ENCODE measurements around the gene OR51G1.
"Not testable (repeated sequence)": the region's sequence is repeated elsewhere in the genome, so short reads cannot be mapped to it uniquely, and the experiment has no call there.

The OR51G1 gene, protein sequence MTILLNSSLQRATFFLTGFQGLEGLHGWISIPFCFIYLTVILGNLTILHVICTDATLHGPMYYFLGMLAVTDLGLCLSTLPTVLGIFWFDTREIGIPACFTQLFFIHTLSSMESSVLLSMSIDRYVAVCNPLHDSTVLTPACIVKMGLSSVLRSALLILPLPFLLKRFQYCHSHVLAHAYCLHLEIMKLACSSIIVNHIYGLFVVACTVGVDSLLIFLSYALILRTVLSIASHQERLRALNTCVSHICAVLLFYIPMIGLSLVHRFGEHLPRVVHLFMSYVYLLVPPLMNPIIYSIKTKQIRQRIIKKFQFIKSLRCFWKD

GRCh38 chr11:4924239-4924638, at the start of gene OR51G1:
Gene OR51G1, minus strand, starts transcription at chr11:4924339. Its CDS starts 0 bp downstream, at chr11:4924339.
- DNase-seq, result no peak

GRCh38 chr11:4962816-4963215, 38.7 kb upstream of the OR51G1 start:
- no peak for DNase-seq

- DNase-seq, result no peak
Measured at GRCh38 chr11:4960877-4961276, 36.7 kb upstream of the OR51G1 start.

GRCh38 chr11:4957396-4957795, 33.3 kb upstream of the OR51G1 start:
- DNase-seq, result no peak

GRCh38 chr11:4955613-4956012, 31.5 kb upstream of the OR51G1 start, which contains the start of gene OR51A2:
Gene OR51A2, minus strand, starts transcription at chr11:4955713. Its CDS starts 0 bp downstream, at chr11:4955713.
- DNase-seq, result not testable (repeated sequence)

- no peak for DNase-seq
Measured at GRCh38 chr11:4947505-4947904, 23.4 kb upstream of the OR51G1 start, which contains the start of gene OR51A4. Gene OR51A4, minus strand, starts transcription at chr11:4947605. Its CDS starts 505 bp downstream, at chr11:4947100.

GRCh38 chr11:4936745-4937144, 12.6 kb upstream of the OR51G1 start:
- DNase-seq, result no peak

DNA sequence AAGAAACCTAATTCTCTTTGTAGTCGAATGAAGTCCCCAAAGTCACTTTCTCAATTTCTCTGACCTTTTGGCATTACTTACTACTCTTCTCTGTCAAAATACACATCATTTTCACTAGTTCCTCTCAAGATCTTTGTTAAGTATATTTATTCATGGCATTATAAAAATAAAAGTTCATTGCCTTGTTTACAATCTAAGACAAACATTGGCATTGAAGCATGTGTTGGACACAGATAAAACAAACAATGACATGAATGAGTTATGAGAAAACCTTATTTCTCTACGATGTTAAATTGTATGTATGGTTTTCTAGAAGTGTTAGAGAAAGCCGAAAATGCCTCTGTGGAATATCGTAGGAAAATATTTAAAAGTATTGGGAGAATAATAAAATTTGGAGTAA, 8.6 kb upstream of the OR51G1 start:
- no peak for DNase-seq

- no peak for DNase-seq
Measured at GRCh38 chr11:4926608-4927007, 2.5 kb upstream of the OR51G1 start.

GRCh38 chr11:4922304-4922703, 1.8 kb downstream of the OR51G1 start:
- DNase-seq, result no peak

GRCh38 chr11:4921796-4922195, 2.3 kb downstream of the OR51G1 start:
- no peak for DNase-seq

- no peak for DNase-seq
Measured at GRCh38 chr11:4919250-4919649, 4.9 kb downstream of the OR51G1 start, which contains the start of gene OR51G2. Gene OR51G2, minus strand, starts transcription at chr11:4919350. Its CDS starts 3,687 bp downstream, at chr11:4915663.

- no peak for DNase-seq
Measured at GRCh38 chr11:4916581-4916980, 7.6 kb downstream of the OR51G1 start.

- DNase-seq, result no peak
Measured at GRCh38 chr11:4903484-4903883, 20.7 kb downstream of the OR51G1 start, which contains the start of gene OR51A7. Gene OR51A7, plus strand, starts transcription at chr11:4903783. Its CDS starts 3,587 bp downstream, at chr11:4907370.

DNA sequence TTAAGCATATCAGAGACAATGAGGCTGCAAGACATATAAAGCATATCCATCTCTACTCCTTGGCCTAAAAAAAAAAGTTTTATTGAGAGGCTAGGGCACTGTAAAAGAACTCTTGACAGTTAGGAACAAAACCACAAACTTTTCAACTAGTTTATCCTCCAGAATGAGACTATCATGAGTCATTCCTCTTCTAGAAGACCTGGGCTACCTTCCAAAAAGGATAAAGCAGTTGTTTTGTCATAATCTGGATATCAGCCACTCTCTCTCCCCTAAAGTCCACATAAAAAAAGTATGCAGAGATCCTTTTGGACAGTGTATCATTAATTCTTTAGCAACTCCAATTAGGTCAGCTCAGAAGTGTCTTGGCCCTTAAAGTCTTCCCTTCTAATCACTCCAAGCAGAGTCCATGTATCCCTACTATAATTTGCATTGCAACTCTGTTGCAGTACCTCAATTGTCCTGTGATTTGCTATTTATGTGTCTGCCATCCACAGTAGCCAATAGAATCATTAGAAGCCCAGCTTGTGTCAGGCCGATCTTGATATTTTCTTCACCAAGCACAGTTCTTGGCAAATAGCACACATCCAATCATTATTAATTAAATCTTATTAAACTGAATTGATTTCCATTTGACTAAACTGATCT, 32.0 kb downstream of the OR51G1 start:
- no peak for DNase-seq

DNA sequence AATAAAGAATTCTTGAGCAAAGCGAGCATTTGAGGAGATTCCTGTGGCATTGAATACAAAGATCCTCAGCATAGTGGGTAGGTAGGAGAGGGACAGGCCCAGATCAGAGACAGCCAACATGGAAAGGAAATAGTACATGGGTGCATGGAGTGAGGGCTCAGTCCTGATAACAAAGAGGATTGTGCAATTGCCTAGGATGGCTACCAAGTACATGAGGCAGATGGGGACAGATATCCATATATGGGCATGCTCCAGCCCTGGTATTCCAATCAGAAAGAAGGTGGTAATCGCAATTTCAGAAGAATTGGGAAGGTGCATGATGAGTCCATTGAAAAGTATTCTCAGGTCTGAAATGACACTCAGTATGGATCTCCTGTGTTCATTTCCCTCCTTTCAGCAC, 33.9 kb downstream of the OR51G1 start:
- DNase-seq, result no peak

- DNase-seq, result no peak
Measured at GRCh38 chr11:4887591-4887990, 36.5 kb downstream of the OR51G1 start.

GRCh38 chr11:4886186-4886585, 38.0 kb downstream of the OR51G1 start:
- no peak for DNase-seq

DNA sequence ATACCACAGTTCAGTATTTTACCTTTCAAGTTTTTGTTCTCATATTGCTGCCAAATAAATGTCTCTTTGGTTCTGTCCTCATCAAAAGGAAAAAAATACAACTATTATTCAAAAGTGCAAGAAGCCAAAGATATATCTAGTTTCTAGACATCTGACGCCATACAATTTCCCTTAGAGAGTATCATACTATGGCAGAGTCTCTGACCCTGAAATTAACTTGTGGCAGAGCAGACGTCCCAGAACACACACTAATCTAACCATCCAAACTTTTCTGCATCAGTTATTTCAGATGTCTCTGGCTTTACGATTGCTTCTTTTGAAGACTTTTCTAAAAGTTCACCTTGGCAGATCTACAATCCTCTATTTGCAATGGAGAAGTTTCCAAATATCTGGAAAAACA, 39.8 kb downstream of the OR51G1 start:
- no peak for DNase-seq

- no peak for DNase-seq
Measured at GRCh38 chr11:4882543-4882942, 41.6 kb downstream of the OR51G1 start.

- DNase-seq, result no peak
Measured at GRCh38 chr11:4881860-4882500, 42.2 kb downstream of the OR51G1 start, which contains the start of gene OR51T1. Gene OR51T1, plus strand, starts transcription at chr11:4881900. Its CDS starts 0 bp downstream, at chr11:4881900.

DNA sequence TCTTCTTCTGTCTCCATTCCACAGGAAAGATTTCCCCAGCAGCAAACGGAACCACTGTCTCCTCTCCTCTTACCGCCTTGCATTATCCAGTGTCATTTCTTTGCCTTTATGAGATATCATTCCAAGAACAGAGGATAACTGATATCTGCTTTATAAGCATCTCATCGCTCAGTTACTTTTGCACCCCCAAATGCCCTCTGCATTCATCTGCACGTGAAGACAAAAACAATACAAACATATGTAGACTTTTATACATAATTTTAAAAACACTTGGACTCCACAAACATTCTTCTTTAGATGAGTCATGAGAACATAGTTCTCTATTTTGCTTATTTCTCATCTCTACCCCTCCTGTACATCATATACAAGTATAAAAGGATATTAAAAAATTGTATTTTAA, 43.0 kb downstream of the OR51G1 start:
- no peak for DNase-seq

Measured in activated T-cell treated with anti-CD3 and anti-CD28 coated beads, Interleukin-2, amount 50 U/mL, for 1 hour (primary cell).